ENCODE measurements around the gene EAPP.
"Not testable (repeated sequence)": the region's sequence is repeated elsewhere in the genome, so short reads cannot be mapped to it uniquely, and the experiment has no call there.

GRCh38 chr14:34476036-34476435 is 63.5 kb downstream of the EAPP start:
- TF ChIP-seq, protein P1, sequence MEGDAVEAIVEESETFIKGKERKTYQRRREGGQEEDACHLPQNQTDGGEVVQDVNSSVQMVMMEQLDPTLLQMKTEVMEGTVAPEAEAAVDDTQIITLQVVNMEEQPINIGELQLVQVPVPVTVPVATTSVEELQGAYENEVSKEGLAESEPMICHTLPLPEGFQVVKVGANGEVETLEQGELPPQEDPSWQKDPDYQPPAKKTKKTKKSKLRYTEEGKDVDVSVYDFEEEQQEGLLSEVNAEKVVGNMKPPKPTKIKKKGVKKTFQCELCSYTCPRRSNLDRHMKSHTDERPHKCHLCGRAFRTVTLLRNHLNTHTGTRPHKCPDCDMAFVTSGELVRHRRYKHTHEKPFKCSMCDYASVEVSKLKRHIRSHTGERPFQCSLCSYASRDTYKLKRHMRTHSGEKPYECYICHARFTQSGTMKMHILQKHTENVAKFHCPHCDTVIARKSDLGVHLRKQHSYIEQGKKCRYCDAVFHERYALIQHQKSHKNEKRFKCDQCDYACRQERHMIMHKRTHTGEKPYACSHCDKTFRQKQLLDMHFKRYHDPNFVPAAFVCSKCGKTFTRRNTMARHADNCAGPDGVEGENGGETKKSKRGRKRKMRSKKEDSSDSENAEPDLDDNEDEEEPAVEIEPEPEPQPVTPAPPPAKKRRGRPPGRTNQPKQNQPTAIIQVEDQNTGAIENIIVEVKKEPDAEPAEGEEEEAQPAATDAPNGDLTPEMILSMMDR (conservative IDR thresholded peaks at IDR 0.05; ENCODE audit: low read length): not testable (repeated sequence)
- TF ChIP-seq EZH2phosphoT487 (IDR thresholded peaks at IDR 0.05; ENCODE audit: borderline replicate concordance, low read depth, low read length): not testable (repeated sequence)

Data from OCI-LY7 (cell line).